HepG2 (cell line): ENCODE data around the gene TRIAP1. TPM values are rescaled to one million over a fixed set of nuclear protein-coding genes. Genes with fewer than 3 reads are reported as not detected.

Source experiments
- ATAC-seq: fragments of 200-7000 bp; cut with Tn5 transposase; 3 replicates; pipeline ENCODE4 v1.9.1; 2020; ENCODE audit warnings: mild to moderate bottlenecking, moderate library complexity
- BruUV-seq: library from RNA; stranded (reverse); fragments of 400-500 nt; replicated peaks from 2 replicates; lab custom pipeline; 2021; lab: Mats Ljungman, UMichigan
- CTCF ChIA-PET: fragments of 300-600 bp; formaldehyde crosslinking; extraction: SDS; loops from one replicate; lab custom pipeline; 2021; ENCODE audit warnings: low total read pairs, inconsistent platforms, low intra/inter-chr PET ratio; lab: Yijun Ruan, JAX
- POLR2A ChIA-PET: fragments of 350-600 bp; sonication (Branson Sonifier 250); formaldehyde crosslinking; loops from one replicate; lab custom pipeline; 2020; ENCODE audit warnings: antibody characterized with exemption, inconsistent platforms; lab: Yijun Ruan, JAX
- DNase-seq: peaks from one replicate; pipeline ENCODE4 v3.0.0-alpha.2; 2015; ENCODE audit warnings: low spot score
- FAIRE-seq: peaks from 3 replicates; lab custom pipeline; 2011; peaks lifted over from hg19 to GRCh38; lab: Jason Lieb, UNC
- H2AFZ ChIP-seq: one replicate; pipeline ENCODE4 v1.6.1; 2011; ENCODE audit warnings: low read length, inconsistent platforms
- H3K27ac ChIP-seq: fragments of 300-600 bp; 3 replicates; pipeline ENCODE4 v1.8.0; 2011; ENCODE audit warnings: mixed run types, mild to moderate bottlenecking, mixed read lengths, low read length, inconsistent platforms; ENCODE audit not compliant: insufficient read depth; ENCODE audit errors: extremely low read length
- H3K27me3 ChIP-seq, 2 experiments: fragments of 200-600 bp in 1 of 2; 2 replicates in 1 of 2; 3 replicates in 1 of 2; pipeline versions ENCODE4 v1.6.0 to v1.8.0; 2011; ENCODE audit warnings: low read length in 2 of 2, mild to moderate bottlenecking in 2 of 2, moderate library complexity in 2 of 2, inconsistent platforms in 1 of 2; ENCODE audit not compliant: insufficient read depth in 2 of 2, control insufficient read depth in 1 of 2
- H3K36me3 ChIP-seq, 2 experiments: fragments of 200-600 bp in 1 of 2; replicated peaks in 1 of 2; 2 replicates in 1 of 2; 3 replicates in 1 of 2; pipeline versions ENCODE4 v1.5.1 to v1.8.0; 2011; ENCODE audit warnings: low read length in 2 of 2, inconsistent platforms in 1 of 2; ENCODE audit not compliant: insufficient read depth in 2 of 2, control insufficient read depth in 1 of 2
- H3K4me1 ChIP-seq: 2 replicates; pipeline ENCODE4 v1.5.1; 2012; ENCODE audit warnings: low read length, inconsistent platforms; ENCODE audit not compliant: insufficient read depth
- H3K4me2 ChIP-seq: 2 replicates; pipeline ENCODE4 v1.6.0; 2011; ENCODE audit warnings: low read depth, low read length, inconsistent platforms
- H3K4me3 ChIP-seq, 3 experiments: fragments of 200-600 bp in 1 of 3; sonication (generic), shearing (Covaris generic) in 1 of 3; replicated peaks in 1 of 3; 2 replicates each; pipeline ENCODE4 v1.5.1; 2011 to 2016; ENCODE audit warnings: low read length in 3 of 3, inconsistent platforms in 2 of 3, low read depth in 2 of 3, mild to moderate bottlenecking in 2 of 3, control low read depth in 1 of 3, mixed read lengths in 1 of 3; ENCODE audit not compliant: insufficient read depth in 1 of 3
- H3K79me2 ChIP-seq: one replicate; pipeline ENCODE4 v1.6.1; 2011; ENCODE audit warnings: low read length, inconsistent platforms; ENCODE audit not compliant: insufficient read depth
- H3K9ac ChIP-seq: 2 replicates; pipeline ENCODE4 v1.6.0; 2011; ENCODE audit warnings: mild to moderate bottlenecking, low read depth, low read length, inconsistent platforms; ENCODE audit not compliant: insufficient read depth
- H3K9me3 ChIP-seq: 2 replicates; pipeline ENCODE4 v1.5.1; 2012; ENCODE audit warnings: mild to moderate bottlenecking, low read length
- H4K20me1 ChIP-seq: 2 replicates; pipeline ENCODE4 v1.6.0; 2011; ENCODE audit warnings: inconsistent platforms, mild to moderate bottlenecking, low read length, moderate library complexity; ENCODE audit not compliant: insufficient read depth
- TGIF2 ChIP-seq: IDR thresholded peaks from 2 replicates; pipeline ENCODE4 v1.6.1; 2016; ENCODE audit warnings: control low read depth, missing compliant biosample characterization
- ZNF589 ChIP-seq: sonication (generic); formaldehyde crosslinking; conservative IDR thresholded peaks from 2 replicates; pipeline ENCODE4 v1.8.0; 2022; ENCODE audit warnings: mild to moderate bottlenecking, moderate library complexity, missing genetic modification reagents
- ZNF713 ChIP-seq: sonication (generic); formaldehyde crosslinking; IDR thresholded peaks from 2 replicates; pipeline ENCODE4 v1.4.0; 2020; ENCODE audit warnings: mild to moderate bottlenecking, missing genetic modification reagents
- ZNF781 ChIP-seq: sonication (generic); formaldehyde crosslinking; IDR thresholded peaks from 2 replicates; pipeline ENCODE4 v1.5.1; 2020; ENCODE audit warnings: borderline replicate concordance, mild to moderate bottlenecking, missing genetic modification reagents; ENCODE audit errors: not compliant biosample characterization
- WGBS: methylation state at CpG from one replicate; pipeline ENCODE4 v1.1.6; 2017; ENCODE audit warnings: low lambda C conversion rate; 5-methylcytosine and 5-hydroxymethylcytosine counted together
- in situ Hi-C: cut with HindIII; loops from 2 replicates; pipeline ENCODE4 v1.10.0; 2017; ENCODE audit warnings: low pct_unique_long_range_greater_than_20kb; ENCODE audit not compliant: extremely low pct_ligation_motif_present
- intact Hi-C: fragments of 100-400 bp; cut with micrococcal nuclease; formaldehyde crosslinking; loops from one replicate; pipeline ENCODE4 v1.10.0; 2022; ENCODE audit not compliant: unreplicated experiment
- polyA plus RNA-seq, 8 experiments: library from polyadenylated mRNA; depleted of rRNA in 3 of 8; stranded (reverse) in 7 of 8; unstranded in 1 of 8; fragments of >200 nt; fragmentation: Illumina TruSeq in 4 of 8; extraction: Trizol in 4 of 8; gene quantifications; 2 replicates each; pipeline versions ENCODE4 v1.2.1 to v1.2.3, GENCODE V29; 2011 to 2016; ENCODE audit warnings: low read depth in 4 of 8, missing spikeins in 1 of 8, mixed read lengths in 1 of 8; ENCODE audit not compliant: insufficient read depth in 1 of 8
- total RNA-seq, 5 experiments: library from RNA; depleted of rRNA; stranded (reverse); fragments of >200 nt; fragmentation: Illumina TruSeq; extraction: Trizol; gene quantifications; 2 replicates each; pipeline ENCODE4 v1.2.3, GENCODE V29; 2016; ENCODE audit warnings: low read depth in 1 of 5
- TF ChIP-seq, protein P1 (sequence below): sonication (generic); formaldehyde crosslinking; IDR thresholded peaks from 2 replicates; pipeline ENCODE4 v1.4.0; 2020; ENCODE audit warnings: missing genetic modification reagents, mild to moderate bottlenecking, borderline replicate concordance
- TF ChIP-seq, protein P2 (sequence below): sonication (generic); formaldehyde crosslinking; IDR thresholded peaks from 2 replicates; pipeline ENCODE4 v1.4.0; 2020; ENCODE audit warnings: missing genetic modification reagents
- TF ChIP-seq, protein P3 (sequence below), 2 experiments: sonication (generic) in 1 of 2; formaldehyde crosslinking in 1 of 2; IDR thresholded peaks; 2 replicates each; pipeline versions ENCODE4 v1.4.0 to v1.6.1; 2016 to 2020; ENCODE audit warnings: borderline replicate concordance in 1 of 2, low read depth in 1 of 2, mild to moderate bottlenecking in 1 of 2, missing genetic modification reagents in 1 of 2

Gene TRIAP1
- total and polyA plus RNA-seq, 2 of the 13 experiments (the other 11 are each of a cell fraction or from before 2014, with no cell fraction given) = 55.0 to 117 TPM

DNA sequence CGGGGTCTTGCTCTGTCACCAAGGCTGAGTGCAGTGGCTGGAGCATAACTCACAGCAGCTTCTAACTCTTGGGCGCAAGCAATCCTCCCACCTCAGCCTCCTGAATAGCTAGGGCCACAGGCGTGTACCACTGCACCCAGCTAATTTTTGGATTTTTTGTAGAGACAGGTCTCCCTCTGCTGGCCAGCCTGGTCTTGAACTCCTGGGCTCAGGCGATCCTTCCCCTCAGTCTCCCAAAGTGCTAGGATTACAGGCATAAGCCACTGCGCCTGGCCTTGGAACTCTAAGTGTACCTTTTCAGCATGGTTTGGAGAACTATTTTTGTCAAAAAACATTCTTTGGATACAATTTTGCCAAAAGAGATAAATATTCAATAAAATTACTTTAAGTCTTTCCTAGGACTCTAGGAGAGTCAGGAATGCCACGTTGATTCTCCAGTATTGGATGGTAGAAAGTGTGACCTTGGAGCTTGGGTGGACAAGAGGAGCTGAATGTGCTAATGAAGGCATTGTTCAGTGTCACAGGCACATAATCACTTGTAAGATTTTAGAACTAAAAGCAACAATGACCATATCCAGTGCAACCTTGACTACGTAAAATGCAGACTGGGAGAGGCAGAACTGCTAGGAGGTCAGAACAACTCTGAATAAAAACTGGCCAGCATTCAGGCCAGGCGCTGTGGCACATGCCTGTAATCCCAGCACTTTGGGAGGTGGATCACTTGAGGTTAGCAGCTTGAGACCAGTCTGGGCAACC lies 20.6 kb upstream of the TRIAP1 start (continued):
- no peak for TF ChIP-seq ZNF713 (CRISPR knock-in tag)
- TF ChIP-seq, protein P1, sequence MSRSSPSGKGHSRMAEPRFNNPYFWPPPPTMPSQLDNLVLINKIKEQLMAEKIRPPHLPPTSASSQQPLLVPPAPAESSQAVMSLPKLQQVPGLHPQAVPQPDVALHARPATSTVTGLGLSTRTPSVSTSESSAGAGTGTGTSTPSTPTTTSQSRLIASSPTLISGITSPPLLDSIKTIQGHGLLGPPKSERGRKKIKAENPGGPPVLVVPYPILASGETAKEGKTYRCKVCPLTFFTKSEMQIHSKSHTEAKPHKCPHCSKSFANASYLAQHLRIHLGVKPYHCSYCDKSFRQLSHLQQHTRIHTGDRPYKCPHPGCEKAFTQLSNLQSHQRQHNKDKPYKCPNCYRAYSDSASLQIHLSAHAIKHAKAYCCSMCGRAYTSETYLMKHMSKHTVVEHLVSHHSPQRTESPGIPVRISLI (CRISPR knock-in tag) = peak; percentile 32; the same call in 1 of the 2 replicates
- TF ChIP-seq, protein P2, sequence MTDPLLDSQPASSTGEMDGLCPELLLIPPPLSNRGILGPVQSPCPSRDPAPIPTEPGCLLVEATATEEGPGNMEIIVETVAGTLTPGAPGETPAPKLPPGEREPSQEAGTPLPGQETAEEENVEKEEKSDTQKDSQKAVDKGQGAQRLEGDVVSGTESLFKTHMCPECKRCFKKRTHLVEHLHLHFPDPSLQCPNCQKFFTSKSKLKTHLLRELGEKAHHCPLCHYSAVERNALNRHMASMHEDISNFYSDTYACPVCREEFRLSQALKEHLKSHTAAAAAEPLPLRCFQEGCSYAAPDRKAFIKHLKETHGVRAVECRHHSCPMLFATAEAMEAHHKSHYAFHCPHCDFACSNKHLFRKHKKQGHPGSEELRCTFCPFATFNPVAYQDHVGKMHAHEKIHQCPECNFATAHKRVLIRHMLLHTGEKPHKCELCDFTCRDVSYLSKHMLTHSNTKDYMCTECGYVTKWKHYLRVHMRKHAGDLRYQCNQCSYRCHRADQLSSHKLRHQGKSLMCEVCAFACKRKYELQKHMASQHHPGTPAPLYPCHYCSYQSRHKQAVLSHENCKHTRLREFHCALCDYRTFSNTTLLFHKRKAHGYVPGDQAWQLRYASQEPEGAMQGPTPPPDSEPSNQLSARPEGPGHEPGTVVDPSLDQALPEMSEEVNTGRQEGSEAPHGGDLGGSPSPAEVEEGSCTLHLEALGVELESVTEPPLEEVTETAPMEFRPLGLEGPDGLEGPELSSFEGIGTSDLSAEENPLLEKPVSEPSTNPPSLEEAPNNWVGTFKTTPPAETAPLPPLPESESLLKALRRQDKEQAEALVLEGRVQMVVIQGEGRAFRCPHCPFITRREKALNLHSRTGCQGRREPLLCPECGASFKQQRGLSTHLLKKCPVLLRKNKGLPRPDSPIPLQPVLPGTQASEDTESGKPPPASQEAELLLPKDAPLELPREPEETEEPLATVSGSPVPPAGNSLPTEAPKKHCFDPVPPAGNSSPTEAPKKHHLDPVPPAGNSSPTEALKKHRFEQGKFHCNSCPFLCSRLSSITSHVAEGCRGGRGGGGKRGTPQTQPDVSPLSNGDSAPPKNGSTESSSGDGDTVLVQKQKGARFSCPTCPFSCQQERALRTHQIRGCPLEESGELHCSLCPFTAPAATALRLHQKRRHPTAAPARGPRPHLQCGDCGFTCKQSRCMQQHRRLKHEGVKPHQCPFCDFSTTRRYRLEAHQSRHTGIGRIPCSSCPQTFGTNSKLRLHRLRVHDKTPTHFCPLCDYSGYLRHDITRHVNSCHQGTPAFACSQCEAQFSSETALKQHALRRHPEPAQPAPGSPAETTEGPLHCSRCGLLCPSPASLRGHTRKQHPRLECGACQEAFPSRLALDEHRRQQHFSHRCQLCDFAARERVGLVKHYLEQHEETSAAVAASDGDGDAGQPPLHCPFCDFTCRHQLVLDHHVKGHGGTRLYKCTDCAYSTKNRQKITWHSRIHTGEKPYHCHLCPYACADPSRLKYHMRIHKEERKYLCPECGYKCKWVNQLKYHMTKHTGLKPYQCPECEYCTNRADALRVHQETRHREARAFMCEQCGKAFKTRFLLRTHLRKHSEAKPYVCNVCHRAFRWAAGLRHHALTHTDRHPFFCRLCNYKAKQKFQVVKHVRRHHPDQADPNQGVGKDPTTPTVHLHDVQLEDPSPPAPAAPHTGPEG (CRISPR knock-in tag) = no peak

DNA sequence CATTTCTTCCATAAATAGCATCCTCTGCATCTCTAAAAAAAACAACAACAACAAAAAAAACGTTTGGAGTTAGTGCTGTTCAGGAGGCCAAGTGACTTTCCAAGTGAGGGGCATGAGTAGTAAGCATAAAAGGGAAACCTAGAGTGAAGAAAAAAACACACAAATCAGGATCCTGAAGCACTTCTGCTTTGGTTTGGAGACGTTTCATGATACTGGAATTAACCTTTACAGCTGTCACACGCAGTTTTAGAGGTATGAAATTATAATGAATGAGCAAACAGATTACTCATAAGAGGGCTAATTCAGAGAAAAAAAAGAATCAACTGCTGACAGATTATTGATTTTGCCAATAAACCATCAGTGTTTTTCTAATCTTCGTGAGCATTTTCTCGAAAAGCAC lies 19.6 kb upstream of the TRIAP1 start:
- Histone ChIP-seq H3K9ac (no peak overlapping the region), H4K20me1 (peaks cover 30% of the 10 kb centered on the region), H2AFZ (no peak overlapping the region), H3K4me2 (no peak overlapping the region), H3K9me3 (no peaks in the 10 kb centered on the region), H3K4me1 (peaks cover 29% of the 10 kb centered on the region), H3K27ac (no peak overlapping the region), H3K79me2 (peaks cover 40% of the 10 kb centered on the region), H3K4me3 (no peak overlapping the region), H3K36me3 (peaks cover 18 to 56% of the 10 kb centered on the region in 2 experiments), H3K27me3 (no peaks in the 10 kb centered on the region; a peak in 1 of 5 replicates)
- WGBS = 79% methylated on average over 5 of the region's 5 CpGs
- POLR2A ChIA-PET = interaction anchor here (1.7 to 1.9 kb wide), 2 partner anchors 8 to 9 kb away, joined by 6 read pairs; no protein-coding TSS in a partner anchor
- BruUV-seq = no TSS peak
- DNase-seq = no peak
- intact Hi-C loops (loop anchor here (2.0 kb wide), 1 partner anchor 27 kb away; the partner anchor contains the start of gene COX6A1), in situ Hi-C loops (no loop called here)
- no peak for FAIRE-seq
- CTCF ChIA-PET = interaction anchor here (0.9 kb wide), 1 partner anchor 109 kb away, joined by 3 read pairs; no protein-coding TSS in a partner anchor
- ATAC-seq = no peak
- TF ChIP-seq TGIF2 (CRISPR knock-in tag) = no peak
- no peak for TF ChIP-seq ZNF781
- TF ChIP-seq ZNF589 (CRISPR knock-in tag) = no peak
- TF ChIP-seq, protein P3, sequence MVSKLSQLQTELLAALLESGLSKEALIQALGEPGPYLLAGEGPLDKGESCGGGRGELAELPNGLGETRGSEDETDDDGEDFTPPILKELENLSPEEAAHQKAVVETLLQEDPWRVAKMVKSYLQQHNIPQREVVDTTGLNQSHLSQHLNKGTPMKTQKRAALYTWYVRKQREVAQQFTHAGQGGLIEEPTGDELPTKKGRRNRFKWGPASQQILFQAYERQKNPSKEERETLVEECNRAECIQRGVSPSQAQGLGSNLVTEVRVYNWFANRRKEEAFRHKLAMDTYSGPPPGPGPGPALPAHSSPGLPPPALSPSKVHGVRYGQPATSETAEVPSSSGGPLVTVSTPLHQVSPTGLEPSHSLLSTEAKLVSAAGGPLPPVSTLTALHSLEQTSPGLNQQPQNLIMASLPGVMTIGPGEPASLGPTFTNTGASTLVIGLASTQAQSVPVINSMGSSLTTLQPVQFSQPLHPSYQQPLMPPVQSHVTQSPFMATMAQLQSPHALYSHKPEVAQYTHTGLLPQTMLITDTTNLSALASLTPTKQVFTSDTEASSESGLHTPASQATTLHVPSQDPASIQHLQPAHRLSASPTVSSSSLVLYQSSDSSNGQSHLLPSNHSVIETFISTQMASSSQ (IDR thresholded peaks at IDR 0.05; ENCODE audit: low read depth) = no peak
- TF ChIP-seq, protein P3 (CRISPR knock-in tag; IDR thresholded peaks at IDR 0.05; ENCODE audit: borderline replicate concordance) = no peak
